ENCODE results near the gene SFMBT1. TPM values are rescaled to one million over a fixed set of nuclear protein-coding genes. Genes with fewer than 3 reads are reported as not detected.

Gene SFMBT1
- polyA plus RNA-seq, 2 of the 4 experiments (the other 2 are of a cell fraction), result 7.0 to 9.9 TPM

DNA sequence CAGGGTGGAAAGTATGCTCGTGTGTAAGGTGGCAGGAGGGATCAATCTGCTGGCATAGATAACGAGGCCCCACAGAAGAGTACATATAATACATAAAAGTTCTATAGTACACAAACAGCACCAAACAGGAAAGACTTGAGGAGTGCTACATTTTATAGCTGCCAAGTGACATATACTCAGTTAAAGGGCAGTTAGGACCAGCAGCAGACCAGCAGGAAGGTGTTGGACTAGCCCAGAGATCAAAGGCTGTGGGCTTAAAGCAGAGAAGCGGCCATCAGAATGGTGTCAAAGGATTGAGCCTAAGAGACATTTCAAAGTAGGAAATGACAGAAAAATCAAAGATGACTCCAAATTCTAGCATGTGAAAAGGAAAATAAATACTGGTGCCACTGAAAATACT is 34.5 kb downstream of the SFMBT1 start:
- TF ChIP-seq TP53 (CRISPR knock-in tag; IDR thresholded peaks at IDR 0.05) (no peak), ZNF302 (CRISPR knock-in tag; IDR thresholded peaks at IDR 0.05) (no peak), RNF2 (IDR thresholded peaks at IDR 0.05; ENCODE audit: borderline replicate concordance, low read depth) (no peak), MAZ (IDR thresholded peaks at IDR 0.05; ENCODE audit: borderline replicate concordance, low read depth, low read length) (no peak), RCOR1 (IDR thresholded peaks at IDR 0.05; ENCODE audit: low read depth, low read length) (no peak), HOXB13 (CRISPR knock-in tag; IDR thresholded peaks at IDR 0.05; ENCODE audit: low read depth) (no peak), POLR2AphosphoS2 (conservative IDR thresholded peaks at IDR 0.05; ENCODE audit: low read length) (no peak), ESRRA (IDR thresholded peaks at IDR 0.05; ENCODE audit: borderline replicate concordance, low read length) (no peak)
- H3K4me1 ChIP-seq, result peaks cover 8% of the 10 kb centered on the region; the same call in 1 of the 3 replicates
- H3K4me2 ChIP-seq, result no peak overlapping the region
- FAIRE-seq (no peak), ATAC-seq (no peak), DNase-seq (ENCODE audit: low read depth in 1 of 2, low spot score in 1 of 2) (no peak)
- H3K9me3 ChIP-seq, result no peaks in the 10 kb centered on the region
- no peak overlapping the region for H3K27ac ChIP-seq
- WGBS (ENCODE audit: missing lambda C conversion rate), result 81% methylated on average over 3 of the region's 3 CpGs
- CTCF ChIA-PET, result interaction anchor here (0.9 kb wide), 2 partner anchors 14 to 35 kb away, joined by 3 read pairs; partner anchors contain the start of gene SFMBT1
- H3K4me3 ChIP-seq, result no peak overlapping the region
- POLR2A ChIA-PET, result no interaction called here

DNA sequence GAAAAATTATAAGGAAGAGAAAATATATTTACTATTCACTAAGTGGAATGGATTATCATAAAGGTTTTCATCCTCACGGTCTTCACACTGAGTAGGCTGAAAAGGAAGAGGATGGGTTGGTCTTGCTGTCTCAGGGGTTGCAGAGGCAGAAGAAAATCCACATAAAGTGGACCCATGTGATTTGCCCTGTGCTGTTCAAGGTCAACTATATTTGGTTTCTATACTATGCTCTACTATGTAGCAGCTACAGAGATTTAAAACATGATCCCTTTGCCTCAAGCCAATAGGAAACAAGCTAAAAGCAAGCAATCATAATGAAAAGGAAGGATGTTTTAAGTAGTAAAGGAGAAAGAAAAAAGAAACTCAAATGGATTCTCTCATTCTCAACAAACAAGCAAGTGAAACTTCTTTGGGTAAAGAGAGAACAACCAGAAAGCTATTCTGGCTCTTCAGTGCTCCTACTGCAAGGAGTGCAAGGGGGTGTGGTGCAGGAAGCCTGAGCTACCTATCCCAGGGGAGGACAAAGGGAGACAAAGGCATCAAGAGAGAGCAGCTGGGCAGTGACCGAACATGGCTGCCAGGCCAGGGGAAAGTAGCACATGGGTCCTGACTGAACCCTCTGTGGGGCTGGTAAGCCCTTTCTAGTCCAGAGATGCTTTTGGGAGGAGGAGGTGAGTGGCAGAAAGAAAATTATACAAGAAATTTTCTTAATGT is 35.9 kb downstream of the SFMBT1 start:
- peaks cover 8% of the 10 kb centered on the region; the same call in 1 of the 3 replicates for H3K4me1 ChIP-seq
- FAIRE-seq, result no peak
- no peak overlapping the region for H3K4me3 ChIP-seq
- DNase-seq (ENCODE audit: low read depth in 1 of 2, low spot score in 1 of 2), result no peak
- ChIA-PET POLR2A (interaction anchor here (0.6 kb wide), 1 partner anchor 245 kb away, joined by 3 read pairs; no protein-coding TSS in a partner anchor), CTCF (no interaction called here)
- no peak overlapping the region for H3K27ac ChIP-seq
- no peak overlapping the region for H3K4me2 ChIP-seq
- 92% methylated on average over 2 of the region's 2 CpGs for WGBS (ENCODE audit: missing lambda C conversion rate)
- no peak for ATAC-seq
- H3K9me3 ChIP-seq, result no peaks in the 10 kb centered on the region
- TF ChIP-seq POLR2AphosphoS2 (conservative IDR thresholded peaks at IDR 0.05; ENCODE audit: low read length) (no peak), TFCP2L1 (CRISPR knock-in tag; IDR thresholded peaks at IDR 0.05) (no peak), CBX8 (IDR thresholded peaks at IDR 0.05) (no peak), TP53 (CRISPR knock-in tag; IDR thresholded peaks at IDR 0.05) (no peak), KDM5A (IDR thresholded peaks at IDR 0.05) (no peak), HOXA7 (CRISPR knock-in tag; IDR thresholded peaks at IDR 0.05) (no peak), ZC3H11A (IDR thresholded peaks at IDR 0.05) (no peak), ESRRA (IDR thresholded peaks at IDR 0.05; ENCODE audit: borderline replicate concordance, low read length) (no peak), POLR2A (IDR thresholded peaks at IDR 0.05; ENCODE audit: low read length) (no peak), RNF2 (IDR thresholded peaks at IDR 0.05; ENCODE audit: borderline replicate concordance, low read depth) (no peak), RAD21 (conservative IDR thresholded peaks at IDR 0.05 in 1 of 2, IDR thresholded peaks at IDR 0.05 in 1 of 2) (no peak), MYC (IDR thresholded peaks at IDR 0.05; ENCODE audit: borderline replicate concordance, low read length) (no peak), CBX2 (IDR thresholded peaks at IDR 0.05; ENCODE audit: borderline replicate concordance, low read depth) (no peak), NFE2L2 (conservative IDR thresholded peaks at IDR 0.05; ENCODE audit: low read length) (no peak)
- TF ChIP-seq, protein P1, sequence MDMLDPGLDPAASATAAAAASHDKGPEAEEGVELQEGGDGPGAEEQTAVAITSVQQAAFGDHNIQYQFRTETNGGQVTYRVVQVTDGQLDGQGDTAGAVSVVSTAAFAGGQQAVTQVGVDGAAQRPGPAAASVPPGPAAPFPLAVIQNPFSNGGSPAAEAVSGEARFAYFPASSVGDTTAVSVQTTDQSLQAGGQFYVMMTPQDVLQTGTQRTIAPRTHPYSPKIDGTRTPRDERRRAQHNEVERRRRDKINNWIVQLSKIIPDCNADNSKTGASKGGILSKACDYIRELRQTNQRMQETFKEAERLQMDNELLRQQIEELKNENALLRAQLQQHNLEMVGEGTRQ (IDR thresholded peaks at IDR 0.05), result no peak
- TF ChIP-seq, protein P2, sequence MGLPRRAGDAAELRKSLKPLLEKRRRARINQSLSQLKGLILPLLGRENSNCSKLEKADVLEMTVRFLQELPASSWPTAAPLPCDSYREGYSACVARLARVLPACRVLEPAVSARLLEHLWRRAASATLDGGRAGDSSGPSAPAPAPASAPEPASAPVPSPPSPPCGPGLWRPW (IDR thresholded peaks at IDR 0.05), result no peak

DNA sequence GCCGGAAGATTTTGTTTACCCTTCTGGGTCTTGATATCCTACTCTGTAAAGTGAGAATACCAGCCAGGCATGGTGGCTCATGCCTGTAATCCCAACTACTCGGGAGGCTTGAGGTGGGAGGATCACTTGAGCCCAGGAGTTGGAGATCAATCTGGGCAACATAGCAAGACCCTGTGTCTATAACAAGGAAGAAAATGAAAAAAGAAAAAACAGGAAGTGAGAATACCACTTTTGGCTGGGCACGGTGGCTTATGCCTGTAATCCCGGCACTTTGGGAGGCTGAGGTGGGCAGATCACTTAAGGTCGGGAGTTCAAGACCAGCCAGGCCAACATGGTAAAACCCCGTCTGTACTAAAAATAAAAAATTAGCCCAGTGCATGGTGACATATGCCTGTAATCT is 36.9 kb downstream of the SFMBT1 start:
- ChIA-PET CTCF (no interaction called here), POLR2A (no interaction called here)
- ATAC-seq (no peak), FAIRE-seq (no peak), DNase-seq (ENCODE audit: low read depth in 1 of 2, low spot score in 1 of 2) (no peak)
- Histone ChIP-seq H3K4me2 (no peak overlapping the region), H3K27ac (no peak overlapping the region), H3K4me3 (no peak overlapping the region), H3K9me3 (no peaks in the 10 kb centered on the region), H3K4me1 (peaks cover 8% of the 10 kb centered on the region; the same call in 1 of the 3 replicates)
- 89% methylated on average over 6 of the region's 6 CpGs for WGBS (ENCODE audit: missing lambda C conversion rate)
- TF ChIP-seq, protein P3, sequence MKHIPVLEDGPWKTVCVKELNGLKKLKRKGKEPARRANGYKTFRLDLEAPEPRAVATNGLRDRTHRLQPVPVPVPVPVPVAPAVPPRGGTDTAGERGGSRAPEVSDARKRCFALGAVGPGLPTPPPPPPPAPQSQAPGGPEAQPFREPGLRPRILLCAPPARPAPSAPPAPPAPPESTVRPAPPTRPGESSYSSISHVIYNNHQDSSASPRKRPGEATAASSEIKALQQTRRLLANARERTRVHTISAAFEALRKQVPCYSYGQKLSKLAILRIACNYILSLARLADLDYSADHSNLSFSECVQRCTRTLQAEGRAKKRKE (CRISPR knock-in tag; IDR thresholded peaks at IDR 0.05; ENCODE audit: low read depth), result no peak
- TF ChIP-seq JUN (IDR thresholded peaks at IDR 0.05) (no peak), SREBF2 (IDR thresholded peaks at IDR 0.05) (no peak), ZC3H11A (IDR thresholded peaks at IDR 0.05) (no peak), TFCP2L1 (CRISPR knock-in tag; IDR thresholded peaks at IDR 0.05) (no peak), CHD2 (IDR thresholded peaks at IDR 0.05; ENCODE audit: low read length, partially characterized antibody) (no peak), ESRRA (IDR thresholded peaks at IDR 0.05; ENCODE audit: borderline replicate concordance, low read length) (no peak), POLR2AphosphoS2 (conservative IDR thresholded peaks at IDR 0.05; ENCODE audit: low read length) (no peak), NR3C1 (IDR thresholded peaks at IDR 0.05) (no peak), GATA3 (IDR thresholded peaks at IDR 0.05; ENCODE audit: borderline replicate concordance) (no peak), CEBPB (IDR thresholded peaks at IDR 0.05) (no peak)
- TF ChIP-seq, protein P4, sequence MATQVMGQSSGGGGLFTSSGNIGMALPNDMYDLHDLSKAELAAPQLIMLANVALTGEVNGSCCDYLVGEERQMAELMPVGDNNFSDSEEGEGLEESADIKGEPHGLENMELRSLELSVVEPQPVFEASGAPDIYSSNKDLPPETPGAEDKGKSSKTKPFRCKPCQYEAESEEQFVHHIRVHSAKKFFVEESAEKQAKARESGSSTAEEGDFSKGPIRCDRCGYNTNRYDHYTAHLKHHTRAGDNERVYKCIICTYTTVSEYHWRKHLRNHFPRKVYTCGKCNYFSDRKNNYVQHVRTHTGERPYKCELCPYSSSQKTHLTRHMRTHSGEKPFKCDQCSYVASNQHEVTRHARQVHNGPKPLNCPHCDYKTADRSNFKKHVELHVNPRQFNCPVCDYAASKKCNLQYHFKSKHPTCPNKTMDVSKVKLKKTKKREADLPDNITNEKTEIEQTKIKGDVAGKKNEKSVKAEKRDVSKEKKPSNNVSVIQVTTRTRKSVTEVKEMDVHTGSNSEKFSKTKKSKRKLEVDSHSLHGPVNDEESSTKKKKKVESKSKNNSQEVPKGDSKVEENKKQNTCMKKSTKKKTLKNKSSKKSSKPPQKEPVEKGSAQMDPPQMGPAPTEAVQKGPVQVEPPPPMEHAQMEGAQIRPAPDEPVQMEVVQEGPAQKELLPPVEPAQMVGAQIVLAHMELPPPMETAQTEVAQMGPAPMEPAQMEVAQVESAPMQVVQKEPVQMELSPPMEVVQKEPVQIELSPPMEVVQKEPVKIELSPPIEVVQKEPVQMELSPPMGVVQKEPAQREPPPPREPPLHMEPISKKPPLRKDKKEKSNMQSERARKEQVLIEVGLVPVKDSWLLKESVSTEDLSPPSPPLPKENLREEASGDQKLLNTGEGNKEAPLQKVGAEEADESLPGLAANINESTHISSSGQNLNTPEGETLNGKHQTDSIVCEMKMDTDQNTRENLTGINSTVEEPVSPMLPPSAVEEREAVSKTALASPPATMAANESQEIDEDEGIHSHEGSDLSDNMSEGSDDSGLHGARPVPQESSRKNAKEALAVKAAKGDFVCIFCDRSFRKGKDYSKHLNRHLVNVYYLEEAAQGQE (IDR thresholded peaks at IDR 0.05), result no peak
- TF ChIP-seq, protein P1 (IDR thresholded peaks at IDR 0.05), result no peak
